GM21529 (cell line): ENCODE measurements around the gene PCDHA1.
"Not testable (repeated sequence)": the region's sequence is repeated elsewhere in the genome, so short reads cannot be mapped to it uniquely, and the experiment has no call there.

Source experiments
- ATAC-seq: cut with Tn5 transposase; IDR thresholded peaks from one replicate; pipeline ENCODE4 v1.9.1; 2021; ENCODE audit not compliant: unreplicated experiment

PCDHA1 gene

GRCh38 chr5:140785905-140786686, at the start of gene PCDHA1:
TSS of gene PCDHA1 (plus strand) at chr5:140786140.
- no peak for ATAC-seq

- no peak for ATAC-seq
These were observed 48.5 kb upstream of the PCDHA1 start for GRCh38 chr5:140737486-140737885.

DNA sequence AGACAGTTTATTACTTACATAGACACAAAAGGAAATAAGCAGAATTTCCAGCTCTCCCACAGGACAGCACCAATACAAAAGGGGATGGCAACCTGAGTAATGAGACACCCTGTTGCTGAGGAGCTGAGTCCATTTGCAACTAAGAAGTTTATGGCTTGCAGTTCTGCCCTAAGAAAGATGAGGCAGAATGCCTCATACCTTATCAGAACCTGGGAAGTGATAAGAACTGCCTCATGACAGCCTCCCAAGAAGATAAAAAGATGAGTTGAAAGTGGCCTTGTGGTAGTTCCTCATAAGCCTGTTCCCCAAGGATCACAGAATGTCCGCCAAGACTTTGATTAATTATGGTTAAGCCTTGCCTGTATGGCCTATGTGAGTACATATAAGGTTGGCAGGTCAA, 44.0 kb upstream of the PCDHA1 start:
- ATAC-seq: no peak

GRCh38 chr5:140753561-140753960, 32.4 kb upstream of the PCDHA1 start:
- ATAC-seq: no peak

DNA sequence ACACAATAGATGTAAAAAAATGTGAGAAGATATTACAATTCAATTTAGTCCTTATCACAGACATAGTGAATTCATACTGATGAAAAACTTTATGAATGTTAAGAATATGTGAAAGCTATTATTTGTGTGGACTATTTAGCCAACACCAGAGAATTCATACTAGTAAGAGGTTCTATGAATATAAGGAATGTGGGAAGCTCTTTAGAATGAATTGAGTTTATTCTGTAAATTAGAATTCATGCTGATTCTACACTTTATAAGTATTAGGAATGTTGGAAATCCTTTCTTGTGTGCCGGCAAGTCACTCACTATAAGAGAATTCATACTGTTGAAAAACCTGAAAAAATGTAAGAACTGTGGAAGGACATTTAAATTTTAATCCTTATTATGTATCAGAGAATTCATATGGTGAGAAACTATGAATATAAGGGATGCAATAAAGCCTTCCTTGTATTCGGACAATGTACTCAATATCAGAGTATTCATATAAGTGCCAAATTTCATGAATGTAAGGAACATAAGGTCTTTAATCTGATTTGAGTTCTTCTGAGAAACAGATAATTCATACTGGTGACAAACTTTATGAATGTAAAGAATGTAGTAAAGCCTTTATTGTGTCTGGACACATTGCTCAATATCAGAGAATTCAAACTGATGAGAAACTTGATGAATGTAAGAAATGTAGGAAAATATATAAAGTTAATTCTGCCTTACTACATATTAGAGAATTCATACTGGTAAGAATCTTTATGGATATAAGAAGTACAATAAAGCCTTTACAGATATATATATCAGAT, 21.6 kb upstream of the PCDHA1 start:
- ATAC-seq: no peak

DNA sequence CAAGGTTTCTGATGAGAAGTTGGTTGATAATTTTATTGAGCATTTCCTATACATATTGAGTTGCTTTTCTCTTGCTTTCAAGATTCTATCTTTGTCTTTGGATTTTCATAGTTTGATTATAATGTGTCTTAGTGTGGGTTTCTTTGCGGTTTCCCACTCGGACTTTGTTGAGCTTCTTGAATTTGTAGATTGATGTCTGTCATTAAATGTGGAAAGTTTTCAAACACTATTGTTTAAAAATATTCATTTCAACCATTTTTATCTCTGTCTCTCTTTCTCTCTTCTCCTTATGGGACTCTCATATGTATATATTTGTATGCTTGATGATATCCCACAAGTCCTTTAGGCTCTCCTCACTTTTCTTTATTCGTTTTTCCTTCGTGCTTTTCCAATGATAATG, 18.5 kb upstream of the PCDHA1 start:
- no peak for ATAC-seq

GRCh38 chr5:140780512-140780911, 5.4 kb upstream of the PCDHA1 start:
- ATAC-seq: no peak

DNA sequence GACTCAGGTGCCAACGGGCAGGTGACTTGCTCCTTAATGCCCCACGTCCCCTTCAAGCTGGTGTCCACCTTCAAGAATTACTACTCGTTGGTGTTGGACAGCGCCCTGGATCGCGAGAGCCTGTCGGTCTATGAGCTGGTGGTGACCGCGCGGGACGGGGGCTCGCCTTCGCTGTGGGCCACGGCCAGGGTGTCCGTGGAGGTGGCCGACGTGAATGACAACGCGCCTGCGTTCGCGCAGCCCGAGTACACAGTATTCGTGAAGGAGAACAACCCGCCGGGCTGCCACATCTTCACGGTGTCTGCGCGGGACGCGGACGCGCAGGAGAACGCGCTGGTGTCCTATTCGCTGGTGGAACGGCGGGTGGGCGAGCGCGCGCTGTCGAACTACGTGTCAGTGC, 1.5 kb downstream of the PCDHA1 start:
- not testable (repeated sequence) for ATAC-seq

- ATAC-seq: not testable (repeated sequence)
These were observed 2.0 kb downstream of the PCDHA1 start for GRCh38 chr5:140787849-140788504.

GRCh38 chr5:140791089-140791488, 5.1 kb downstream of the PCDHA1 start:
- ATAC-seq: no peak

DNA sequence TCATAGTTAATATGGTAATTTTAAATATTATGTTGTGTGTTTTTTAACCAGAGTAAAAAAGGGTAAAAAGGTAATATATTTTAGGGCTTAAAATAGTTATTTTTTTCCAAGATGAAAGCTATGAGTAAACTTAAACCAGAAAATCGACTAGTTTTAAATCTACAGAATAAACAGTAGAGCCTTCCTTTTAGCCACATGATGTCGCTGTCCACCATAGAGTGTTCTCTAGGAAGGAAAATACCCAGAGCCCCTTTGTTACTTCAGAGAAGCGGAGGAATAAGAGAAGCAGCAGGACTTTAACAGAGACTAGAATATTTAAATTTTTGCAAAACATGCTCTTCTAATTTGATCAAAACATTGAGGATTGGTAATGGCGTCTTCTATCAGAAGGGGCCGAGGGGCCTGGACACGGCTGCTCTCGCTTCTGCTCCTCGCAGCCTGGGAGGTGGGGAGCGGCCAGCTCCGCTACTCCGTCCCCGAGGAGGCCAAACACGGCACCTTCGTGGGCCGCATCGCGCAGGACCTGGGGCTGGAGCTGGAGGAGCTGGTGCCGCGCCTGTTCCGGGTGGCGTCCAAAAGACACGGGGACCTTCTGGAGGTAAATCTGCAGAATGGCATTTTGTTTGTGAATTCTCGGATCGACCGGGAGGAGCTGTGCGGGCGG, 8.8 kb downstream of the PCDHA1 start, which contains the start of gene PCDHA2:
Gene PCDHA2 (plus strand): TSS at position 258 of the 664 bp plus-strand sequence.
- ATAC-seq: no peak

- no peak for ATAC-seq
These were observed 9.3 kb downstream of the PCDHA1 start for GRCh38 chr5:140795259-140795641.

DNA sequence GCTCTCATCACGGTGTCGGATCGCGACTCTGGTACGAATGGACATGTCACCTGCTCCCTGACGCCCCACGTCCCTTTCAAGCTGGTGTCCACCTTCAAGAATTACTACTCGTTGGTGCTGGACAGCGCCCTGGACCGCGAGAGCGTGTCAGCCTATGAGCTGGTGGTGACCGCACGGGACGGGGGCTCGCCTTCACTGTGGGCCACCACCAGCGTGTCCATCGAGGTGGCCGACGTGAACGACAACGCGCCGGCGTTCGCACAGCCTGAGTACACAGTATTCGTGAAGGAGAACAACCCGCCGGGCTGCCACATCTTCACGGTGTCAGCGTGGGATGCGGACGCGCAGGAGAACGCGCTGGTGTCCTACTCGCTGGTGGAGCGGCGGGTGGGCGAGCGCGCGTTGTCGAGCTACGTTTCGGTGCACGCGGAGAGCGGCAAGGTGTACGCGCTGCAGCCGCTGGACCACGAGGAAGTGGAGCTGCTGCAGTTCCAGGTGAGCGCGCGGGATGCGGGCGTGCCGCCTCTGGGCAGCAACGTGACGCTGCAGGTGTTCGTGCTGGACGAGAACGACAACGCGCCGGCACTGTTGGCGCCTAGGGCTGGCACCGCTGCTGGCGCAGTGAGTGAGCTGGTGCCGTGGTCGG, 10.3 kb downstream of the PCDHA1 start:
- not testable (repeated sequence) for ATAC-seq

GRCh38 chr5:140796718-140797095, 10.8 kb downstream of the PCDHA1 start:
- no peak for ATAC-seq

- ATAC-seq: no peak
These were observed 15.0 kb downstream of the PCDHA1 start, which contains the start of gene PCDHA3 for GRCh38 chr5:140800816-140801493. TSS of gene PCDHA3 (plus strand) at chr5:140801057.

DNA sequence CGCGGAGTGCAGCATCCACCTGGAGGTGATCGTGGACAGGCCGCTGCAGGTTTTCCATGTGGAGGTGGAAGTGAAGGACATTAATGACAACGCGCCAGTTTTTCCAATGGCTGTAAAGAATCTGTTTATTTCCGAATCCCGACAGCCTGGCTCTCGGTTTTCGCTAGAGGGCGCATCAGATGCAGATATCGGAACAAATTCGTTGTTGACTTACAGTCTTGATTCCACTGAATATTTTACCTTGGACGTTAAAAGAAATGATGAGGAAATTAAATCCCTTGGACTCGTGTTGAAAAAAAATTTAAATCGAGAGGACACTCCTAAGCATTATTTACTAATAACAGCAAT, 15.5 kb downstream of the PCDHA1 start:
- no peak for ATAC-seq

DNA sequence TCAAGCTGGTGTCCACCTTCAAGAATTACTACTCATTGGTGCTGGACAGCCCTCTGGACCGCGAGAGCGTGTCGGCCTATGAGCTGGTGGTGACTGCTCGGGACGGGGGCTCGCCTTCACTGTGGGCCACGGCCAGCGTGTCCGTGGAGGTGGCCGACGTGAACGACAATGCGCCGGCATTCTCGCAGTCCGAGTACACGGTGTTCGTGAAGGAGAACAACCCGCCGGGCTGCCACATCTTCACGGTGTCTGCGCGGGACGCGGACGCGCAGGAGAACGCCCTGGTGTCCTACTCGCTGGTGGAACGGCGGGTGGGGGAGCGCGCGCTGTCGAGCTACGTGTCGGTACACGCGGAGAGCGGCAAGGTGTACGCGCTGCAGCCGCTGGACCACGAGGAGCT, 16.4 kb downstream of the PCDHA1 start:
- ATAC-seq: not testable (repeated sequence)

DNA sequence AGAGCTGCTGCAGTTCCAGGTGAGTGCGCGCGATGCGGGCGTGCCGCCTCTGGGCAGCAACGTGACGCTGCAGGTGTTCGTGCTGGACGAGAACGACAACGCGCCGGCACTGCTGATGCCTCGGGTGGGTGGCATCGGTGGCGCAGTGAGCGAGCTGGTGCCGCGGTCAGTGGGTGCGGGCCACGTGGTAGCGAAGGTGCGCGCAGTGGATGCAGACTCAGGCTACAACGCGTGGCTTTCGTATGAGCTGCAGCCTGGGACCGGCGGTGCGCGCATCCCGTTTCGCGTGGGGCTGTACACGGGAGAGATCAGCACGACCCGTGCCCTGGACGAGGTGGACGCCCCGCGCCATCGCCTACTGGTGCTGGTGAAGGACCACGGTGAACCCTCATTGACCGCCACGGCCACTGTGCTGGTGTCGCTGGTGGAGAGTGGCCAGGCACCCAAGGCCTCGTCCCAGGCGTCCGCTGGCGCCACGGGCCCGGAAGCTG, 16.9 kb downstream of the PCDHA1 start:
- ATAC-seq: no peak

- no peak for ATAC-seq
These were observed 21.2 kb downstream of the PCDHA1 start, which contains the start of gene PCDHA4 for GRCh38 chr5:140806834-140807775. TSS of gene PCDHA4 (plus strand) at chr5:140807068.
